Transverse colon (tissue), 4 donors: ENCODE measurements around the gene LILRB2. TPM values are rescaled to one million over a fixed set of nuclear protein-coding genes. Genes with fewer than 3 reads are reported as not detected.

Experiments
- DNase-seq: peaks from one replicate; pipeline ENCODE4 v3.0.0-alpha.2; 2019
- H3K27ac ChIP-seq, 4 donors: fragments of 200-600 bp; sonication (generic); 2 replicates each; pipeline ENCODE4 v1.5.1; 2016 to 2018; ENCODE audit warnings: inconsistent platforms in 4 of 4
- H3K27me3 ChIP-seq: fragments of 200-600 bp; sonication (generic); 2 replicates; pipeline ENCODE4 v1.5.1; 2017; ENCODE audit warnings: inconsistent platforms
- H3K36me3 ChIP-seq, 4 donors: fragments of 200-600 bp; sonication (generic); 2 replicates each; pipeline ENCODE4 v1.5.1; 2017 to 2019; ENCODE audit warnings: inconsistent platforms in 4 of 4
- H3K4me1 ChIP-seq, 4 donors: fragments of 200-600 bp; sonication (generic); 2 replicates each; pipeline ENCODE4 v1.5.1; 2017 to 2020; ENCODE audit warnings: inconsistent platforms in 4 of 4
- H3K4me3 ChIP-seq, 4 donors: fragments of 200-600 bp; sonication (generic); 1 replicate in 1 of 4; 2 replicates in 3 of 4; pipeline versions ENCODE4 v1.5.1 to v1.6.1; 2017 to 2019; ENCODE audit warnings: inconsistent platforms in 4 of 4
- H3K9me3 ChIP-seq, 2 donors: fragments of 200-600 bp; sonication (generic); 2 replicates each; pipeline ENCODE4 v1.5.1; 2017 to 2019; ENCODE audit warnings: inconsistent platforms in 2 of 2
- EP300 ChIP-seq: sonication (generic); formaldehyde crosslinking; IDR thresholded peaks from one replicate; pipeline ENCODE4 v1.6.1; 2017; ENCODE audit warnings: antibody characterized with exemption, low read depth
- POLR2A ChIP-seq: fragments of 450-650 bp; IDR thresholded peaks from one replicate; pipeline ENCODE4 v1.6.1; 2016; ENCODE audit warnings: antibody characterized with exemption, mild to moderate bottlenecking, moderate library complexity
- POLR2AphosphoS5 ChIP-seq, 3 donors: sonication (generic); formaldehyde crosslinking; IDR thresholded peaks; one replicate each; pipeline ENCODE4 v1.6.1; 2016; ENCODE audit warnings: antibody characterized with exemption in 3 of 3
- WGBS, 2 donors: methylation state at CpG; one replicate each; pipeline ENCODE4 v1.1.5; 2018; ENCODE audit warnings: low coverage in 1 of 2; 5-methylcytosine and 5-hydroxymethylcytosine counted together
- in situ Hi-C, 4 donors: fragments of 200-750 bp; cut with MboI; loops; one replicate each; pipeline versions ENCODE4 v1.15.0 to v1.15.1; 2017; ENCODE audit warnings: low sequenced_read_pairs in 3 of 4, low pct_ligation_motif_present in 1 of 4, low pct_unique_long_range_greater_than_20kb in 1 of 4
- intact Hi-C: fragments of 100-400 bp; cut with DNase I; formaldehyde crosslinking; loops from one replicate; pipeline ENCODE4 v1.15.1; 2023; ENCODE audit warnings: low total_unique reads
- total RNA-seq, 4 donors: library from RNA; depleted of rRNA; stranded (reverse); fragments of >200 nt; gene quantifications; one replicate each; pipeline ENCODE4 v1.1.0, GENCODE V29; 2016
- TF ChIP-seq, protein P1 (sequence below), 5 experiments: fragments of 200-600 bp in 3 of 5; fragments of 450-650 bp in 2 of 5; sonication (generic) in 3 of 5; IDR thresholded peaks; 1 replicate in 2 of 5; 2 replicates in 3 of 5; pipeline ENCODE4 v1.5.1; 2016 to 2017; ENCODE audit warnings: antibody characterized with exemption in 5 of 5, inconsistent platforms in 3 of 5, mild to moderate bottlenecking in 2 of 5, moderate library complexity in 1 of 5

LILRB2 gene
- total RNA-seq, 4 donors from 2014 or later: 1.6 to 3.4 (median 2.1) TPM

DNA sequence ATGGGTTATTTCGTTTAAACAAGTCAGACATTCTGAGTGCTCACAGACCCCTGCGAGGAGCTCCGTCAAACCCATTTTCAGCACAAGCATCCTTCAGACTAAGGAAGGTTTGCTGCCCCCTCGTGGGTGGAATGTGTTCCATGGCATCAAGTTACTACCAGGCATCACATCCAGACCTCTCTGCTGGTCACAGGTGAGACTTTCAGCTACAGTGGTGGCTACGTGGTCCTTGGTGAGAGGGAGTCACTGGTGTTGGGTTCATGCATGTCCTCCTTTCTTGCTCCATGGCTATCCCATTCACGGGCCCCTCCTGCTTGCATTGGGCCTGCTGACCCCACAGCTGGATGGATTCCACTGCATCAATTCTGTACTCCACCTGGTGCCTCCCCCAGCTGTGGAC is 14.8 kb downstream of the LILRB2 start:
- TF ChIP-seq POLR2AphosphoS5 (IDR thresholded peaks at IDR 0.05): no peak
- TF ChIP-seq, protein P1, sequence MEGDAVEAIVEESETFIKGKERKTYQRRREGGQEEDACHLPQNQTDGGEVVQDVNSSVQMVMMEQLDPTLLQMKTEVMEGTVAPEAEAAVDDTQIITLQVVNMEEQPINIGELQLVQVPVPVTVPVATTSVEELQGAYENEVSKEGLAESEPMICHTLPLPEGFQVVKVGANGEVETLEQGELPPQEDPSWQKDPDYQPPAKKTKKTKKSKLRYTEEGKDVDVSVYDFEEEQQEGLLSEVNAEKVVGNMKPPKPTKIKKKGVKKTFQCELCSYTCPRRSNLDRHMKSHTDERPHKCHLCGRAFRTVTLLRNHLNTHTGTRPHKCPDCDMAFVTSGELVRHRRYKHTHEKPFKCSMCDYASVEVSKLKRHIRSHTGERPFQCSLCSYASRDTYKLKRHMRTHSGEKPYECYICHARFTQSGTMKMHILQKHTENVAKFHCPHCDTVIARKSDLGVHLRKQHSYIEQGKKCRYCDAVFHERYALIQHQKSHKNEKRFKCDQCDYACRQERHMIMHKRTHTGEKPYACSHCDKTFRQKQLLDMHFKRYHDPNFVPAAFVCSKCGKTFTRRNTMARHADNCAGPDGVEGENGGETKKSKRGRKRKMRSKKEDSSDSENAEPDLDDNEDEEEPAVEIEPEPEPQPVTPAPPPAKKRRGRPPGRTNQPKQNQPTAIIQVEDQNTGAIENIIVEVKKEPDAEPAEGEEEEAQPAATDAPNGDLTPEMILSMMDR (IDR thresholded peaks at IDR 0.05): peak; percentile 57 to 72 (median 63)
- no peaks in the 10 kb centered on the region for H3K4me1 ChIP-seq
- WGBS, 2 donors: 3% methylated on average over 6 of the region's 6 CpGs; no CpG with 5 or more reads in 1 of the 2 donors
- H3K36me3 ChIP-seq: no peaks in the 10 kb centered on the region
- intact Hi-C loops: no loop called here
- peak; percentile 79 for DNase-seq
- H3K9me3 ChIP-seq: no peaks in the 10 kb centered on the region
- no peak overlapping the region for H3K27ac ChIP-seq
- no peak overlapping the region for H3K4me3 ChIP-seq
- H3K27me3 ChIP-seq: peaks cover 5% of the 10 kb centered on the region
- in situ Hi-C loops: no loop called here

DNA sequence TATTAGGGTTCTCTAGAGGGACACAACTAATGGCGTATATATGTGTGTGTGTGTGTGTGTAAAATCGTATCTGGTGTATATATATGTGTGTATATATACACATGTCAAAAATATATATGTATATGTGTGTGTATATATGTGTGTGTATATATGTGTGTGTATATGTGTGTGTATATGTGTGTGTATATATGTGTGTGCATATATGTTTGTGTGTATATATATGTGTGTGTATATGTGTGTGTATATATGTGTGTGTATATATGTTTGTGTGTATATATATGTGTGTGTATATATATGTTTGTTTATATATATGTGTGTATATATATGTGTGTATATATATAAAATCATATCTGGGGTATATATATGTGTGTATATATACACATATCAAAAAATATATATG is 18.4 kb downstream of the LILRB2 start:
- H3K27ac ChIP-seq: no peak overlapping the region
- no peaks in the 10 kb centered on the region for H3K9me3 ChIP-seq
- in situ Hi-C loops (no loop called here), intact Hi-C loops (no loop called here)
- H3K4me3 ChIP-seq: no peak overlapping the region
- 44 to 84% methylated on average over 1 to 2 of the region's 2 CpGs for WGBS, 2 donors
- no peaks in the 10 kb centered on the region for H3K36me3 ChIP-seq
- no peaks in the 10 kb centered on the region for H3K4me1 ChIP-seq
- DNase-seq: no peak
- no peaks in the 10 kb centered on the region for H3K27me3 ChIP-seq
- TF ChIP-seq POLR2AphosphoS5 (IDR thresholded peaks at IDR 0.05) (no peak), POLR2A (no peak), EP300 (no peak)

DNA sequence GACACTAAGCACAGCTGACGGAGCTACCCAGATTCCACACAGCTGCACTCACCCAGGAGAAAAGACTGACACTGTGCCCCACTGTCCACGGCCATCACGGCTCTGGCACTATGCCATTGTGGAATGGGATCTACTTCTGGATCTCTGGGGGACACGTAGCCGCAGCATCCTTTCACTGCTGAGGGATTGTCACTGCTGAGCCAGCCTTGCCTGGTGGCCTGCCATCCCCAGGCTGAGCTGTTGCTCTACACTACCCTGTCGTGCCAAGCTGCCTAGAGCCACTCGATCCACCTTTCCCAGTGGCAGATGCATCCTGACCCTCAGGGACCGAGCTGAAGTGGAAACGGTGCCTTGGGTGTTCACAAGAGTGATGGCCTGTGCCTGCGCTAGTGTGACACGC is 18.8 kb downstream of the LILRB2 start:
- DNase-seq: no peak
- Histone ChIP-seq H3K9me3 (no peaks in the 10 kb centered on the region), H3K27me3 (no peaks in the 10 kb centered on the region), H3K36me3 (no peaks in the 10 kb centered on the region), H3K4me1 (no peaks in the 10 kb centered on the region), H3K4me3 (no peak overlapping the region), H3K27ac (no peak overlapping the region)
- no peak for TF ChIP-seq POLR2AphosphoS5 (IDR thresholded peaks at IDR 0.05)
- TF ChIP-seq EP300: no peak
- TF ChIP-seq, protein P1 (IDR thresholded peaks at IDR 0.05): no peak
- no peak for TF ChIP-seq POLR2A
- in situ Hi-C loops: no loop called here
- intact Hi-C loops: no loop called here
- WGBS, 2 donors: 76% methylated on average over 11 of the region's 11 CpGs; no CpG with 5 or more reads in 1 of the 2 donors

DNA sequence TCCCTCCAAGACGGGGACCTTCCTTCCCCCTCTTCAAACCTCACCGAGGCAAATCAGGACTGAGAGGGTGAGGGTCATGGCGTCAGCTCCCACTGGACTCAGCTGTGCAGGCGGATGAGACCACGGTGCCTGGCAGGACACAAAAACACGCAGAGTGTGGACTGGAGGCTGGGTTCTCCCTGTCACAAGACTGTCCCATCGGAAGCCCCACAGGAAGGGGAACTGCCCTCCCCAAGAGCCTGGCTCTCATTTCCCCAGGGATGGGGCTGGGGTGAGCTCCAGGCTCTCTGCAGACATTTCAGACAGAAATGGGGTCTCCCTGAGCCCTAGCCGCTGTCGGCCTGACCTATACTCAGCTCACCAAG is 23.8 kb downstream of the LILRB2 start, which contains the start of gene LILRB5:
Gene LILRB5 (minus strand): TSS at position 158 of the 365 bp plus-strand sequence. CDS start 80 bp downstream, at position 78.
- H3K27ac ChIP-seq: peak within 1 kb of the TSS in 1 of 4 donors; percentile 21
- DNase-seq: peak; percentile 25

More for the DNA sequence above, 23.8 kb downstream of the LILRB2 start, which contains the start of gene LILRB5:
- intact Hi-C loops (no loop called here), in situ Hi-C loops (no loop called here)
- no peaks in the 10 kb centered on the region for H3K9me3 ChIP-seq
- H3K36me3 ChIP-seq: no peaks in the 10 kb centered on the region
- H3K4me1 ChIP-seq: no peaks in the 10 kb centered on the region
- peaks cover 28% of the 10 kb centered on the region for H3K27me3 ChIP-seq
- TF ChIP-seq EP300: no peak
- no peak for TF ChIP-seq POLR2AphosphoS5 (IDR thresholded peaks at IDR 0.05)
- TF ChIP-seq POLR2A: no peak
- TF ChIP-seq, protein P1 (IDR thresholded peaks at IDR 0.05): no peak
- peak within 1 kb of the TSS in 1 of 4 donors; percentile 3 for H3K4me3 ChIP-seq
- WGBS, 2 donors: 77 to 93% methylated on average over 3 to 9 of the region's 9 CpGs
